ENCODE data around the gene MEX3D.

Gene MEX3D

DNA sequence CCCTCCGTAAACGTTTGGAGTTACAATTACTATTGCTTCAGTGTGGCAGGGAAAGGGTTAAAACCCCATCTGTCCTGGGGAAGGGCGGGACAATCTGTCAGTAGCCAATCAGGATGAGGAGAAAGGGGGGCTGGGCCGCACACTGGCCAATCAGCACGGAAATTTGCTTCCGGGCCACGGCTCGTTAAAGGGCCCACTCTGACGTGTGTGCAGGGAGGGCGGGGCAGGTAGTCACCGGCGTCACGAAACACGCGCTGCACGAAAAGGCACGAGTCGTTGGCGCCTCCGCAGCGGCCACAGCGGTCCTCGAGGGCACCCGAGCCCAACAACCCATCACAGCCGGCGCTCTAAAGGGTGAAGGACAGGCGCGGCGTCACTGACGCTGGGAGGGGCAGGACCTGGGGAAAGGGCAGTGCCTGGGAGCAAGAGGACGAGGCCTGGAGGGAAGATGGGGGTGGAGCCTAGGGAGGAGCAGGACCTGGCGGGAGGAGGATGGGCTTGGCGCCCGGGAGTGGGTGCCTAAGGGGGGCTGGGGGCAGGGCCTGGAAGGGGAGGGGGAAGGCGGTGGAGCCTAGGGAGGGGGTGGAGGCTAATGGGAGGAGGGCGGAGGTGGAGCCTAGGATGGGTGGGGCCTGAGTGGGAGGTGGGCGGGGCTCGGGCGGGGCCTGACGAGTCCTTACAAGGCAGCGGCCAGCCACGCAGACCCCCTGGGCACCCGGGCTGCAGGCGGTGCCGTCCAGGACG, 60.2 kb downstream of the MEX3D start:
- H3K27ac ChIP-seq (ENCODE audit: extremely low read depth, low read depth, low read length), result no peak overlapping the region
- H3K9me3 ChIP-seq (ENCODE audit: control insufficient read depth, insufficient read depth, low read depth, low read length), result no peaks in the 10 kb centered on the region
- peaks cover 3% of the 10 kb centered on the region; the same call in 1 of the 2 replicates for H3K4me1 ChIP-seq (ENCODE audit: control insufficient read depth, insufficient read depth, low read length)
- H3K36me3 ChIP-seq (ENCODE audit: control insufficient read depth in 2 of 2, insufficient read depth in 1 of 2, low read length in 2 of 2), result no peaks in the 10 kb centered on the region
- peak overlapping the region; percentile 36 for H3K4me3 ChIP-seq (ENCODE audit: low read depth, low read length)
- ChIA-PET POLR2A (no interaction called here), CTCF (interaction anchor here (0.6 kb wide), 1 partner anchor 22 kb away, joined by 3 read pairs; no protein-coding TSS in a partner anchor)
- TF ChIP-seq TRIM28 (IDR thresholded peaks at IDR 0.05; ENCODE audit: borderline replicate concordance, low read length), result no peak
- TF ChIP-seq GLIS2 (tag by site-specific recombination; IDR thresholded peaks at IDR 0.05), result 0 out of 2 replicates have a peak, but pooled peaks have one; percentile 38
- peak; percentile 97 for TF ChIP-seq ZFP69B (tag by site-specific recombination; IDR thresholded peaks at IDR 0.05)
- peak; percentile 83 for TF ChIP-seq IKZF3 (tag by site-specific recombination; IDR thresholded peaks at IDR 0.05)
- TF ChIP-seq ZNF449 (tag by site-specific recombination; IDR thresholded peaks at IDR 0.05), result peak; percentile 76
- TF ChIP-seq ZXDB (tag by site-specific recombination; IDR thresholded peaks at IDR 0.05), result peak; percentile 55; the same call in 1 of the 2 replicates
- TF ChIP-seq FEZF1 (tag by site-specific recombination; IDR thresholded peaks at IDR 0.05), result peak; percentile 89
- TF ChIP-seq ZIC2 (tag by site-specific recombination; IDR thresholded peaks at IDR 0.05), result peak; percentile 30; the same call in 1 of the 2 replicates
- TF ChIP-seq GLIS1 (tag by site-specific recombination; IDR thresholded peaks at IDR 0.05), result peak; percentile 85; the same call in 1 of the 2 replicates
- TF ChIP-seq SP2 (tag by site-specific recombination; IDR thresholded peaks at IDR 0.05), result peak; percentile 96
- TF ChIP-seq ZNF302 (tag by site-specific recombination; IDR thresholded peaks at IDR 0.05; ENCODE audit: low read depth), result no peak
- peak; percentile 32; the same call in 1 of the 2 replicates for TF ChIP-seq ZFHX2 (tag by site-specific recombination; conservative IDR thresholded peaks at IDR 0.05)
- TF ChIP-seq SP3 (tag by site-specific recombination; IDR thresholded peaks at IDR 0.05), result peak; percentile 87
- TF ChIP-seq ZNF24 (tag by site-specific recombination; IDR thresholded peaks at IDR 0.05), result no peak
- TF ChIP-seq KLF1 (tag by site-specific recombination; IDR thresholded peaks at IDR 0.05), result peak; percentile 66
- no peak for TF ChIP-seq ZNF391 (tag by site-specific recombination; IDR thresholded peaks at IDR 0.05; ENCODE audit: borderline replicate concordance, low read depth)
- TF ChIP-seq ZNF629 (tag by site-specific recombination; IDR thresholded peaks at IDR 0.05), result peak; percentile 87
- peak; percentile 73 for TF ChIP-seq ZBTB20 (tag by site-specific recombination; IDR thresholded peaks at IDR 0.05)
- no peak for TF ChIP-seq ZNF266 (tag by site-specific recombination; IDR thresholded peaks at IDR 0.05; ENCODE audit: low read depth)
- TF ChIP-seq RBAK (tag by site-specific recombination; IDR thresholded peaks at IDR 0.05), result no peak
- no peak for TF ChIP-seq ZSCAN23 (tag by site-specific recombination; IDR thresholded peaks at IDR 0.05)
- TF ChIP-seq ZBTB48 (tag by site-specific recombination; IDR thresholded peaks at IDR 0.05), result peak; percentile 60; the same call in 1 of the 2 replicates
- TF ChIP-seq ZNF645 (tag by site-specific recombination; IDR thresholded peaks at IDR 0.05), result no peak
- TF ChIP-seq KLF8 (tag by site-specific recombination; IDR thresholded peaks at IDR 0.05), result peak; percentile 68
- TF ChIP-seq HOXD13 (CRISPR knock-in tag; IDR thresholded peaks at IDR 0.05; ENCODE audit: borderline replicate concordance), result peak; percentile 83; the same call in 1 of the 2 replicates
- TF ChIP-seq ZNF777 (tag by site-specific recombination; IDR thresholded peaks at IDR 0.05; ENCODE audit: borderline replicate concordance), result no peak
- peak; percentile 99 for TF ChIP-seq ZBTB8A (tag by site-specific recombination; IDR thresholded peaks at IDR 0.05)
- peak; percentile 58; the same call in 1 of the 2 replicates for TF ChIP-seq ZNF76 (tag by site-specific recombination; IDR thresholded peaks at IDR 0.05; ENCODE audit: borderline replicate concordance, low read depth)
- peak; percentile 89 for TF ChIP-seq KLF9 (tag by site-specific recombination; IDR thresholded peaks at IDR 0.05; ENCODE audit: low read depth)
- TF ChIP-seq KLF10 (tag by site-specific recombination; IDR thresholded peaks at IDR 0.05), result peak; percentile 100
- TF ChIP-seq, protein P1, sequence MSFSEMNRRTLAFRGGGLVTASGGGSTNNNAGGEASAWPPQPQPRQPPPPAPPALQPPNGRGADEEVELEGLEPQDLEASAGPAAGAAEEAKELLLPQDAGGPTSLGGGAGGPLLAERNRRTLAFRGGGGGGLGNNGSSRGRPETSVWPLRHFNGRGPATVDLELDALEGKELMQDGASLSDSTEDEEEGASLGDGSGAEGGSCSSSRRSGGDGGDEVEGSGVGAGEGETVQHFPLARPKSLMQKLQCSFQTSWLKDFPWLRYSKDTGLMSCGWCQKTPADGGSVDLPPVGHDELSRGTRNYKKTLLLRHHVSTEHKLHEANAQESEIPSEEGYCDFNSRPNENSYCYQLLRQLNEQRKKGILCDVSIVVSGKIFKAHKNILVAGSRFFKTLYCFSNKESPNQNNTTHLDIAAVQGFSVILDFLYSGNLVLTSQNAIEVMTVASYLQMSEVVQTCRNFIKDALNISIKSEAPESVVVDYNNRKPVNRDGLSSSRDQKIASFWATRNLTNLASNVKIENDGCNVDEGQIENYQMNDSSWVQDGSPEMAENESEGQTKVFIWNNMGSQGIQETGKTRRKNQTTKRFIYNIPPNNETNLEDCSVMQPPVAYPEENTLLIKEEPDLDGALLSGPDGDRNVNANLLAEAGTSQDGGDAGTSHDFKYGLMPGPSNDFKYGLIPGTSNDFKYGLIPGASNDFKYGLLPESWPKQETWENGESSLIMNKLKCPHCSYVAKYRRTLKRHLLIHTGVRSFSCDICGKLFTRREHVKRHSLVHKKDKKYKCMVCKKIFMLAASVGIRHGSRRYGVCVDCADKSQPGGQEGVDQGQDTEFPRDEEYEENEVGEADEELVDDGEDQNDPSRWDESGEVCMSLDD (tag by site-specific recombination; IDR thresholded peaks at IDR 0.05), result peak; percentile 75; the same call in 1 of the 2 replicates
- TF ChIP-seq ZNF830 (tag by site-specific recombination; IDR thresholded peaks at IDR 0.05; ENCODE audit: low read depth), result no peak
